ENCODE results near the gene GRID1.
"Not testable (repeated sequence)": the region's sequence is repeated elsewhere in the genome, so short reads cannot be mapped to it uniquely, and the experiment has no call there.

The GRID1 gene

GRCh38 chr10:86046845-86047460 lies 319.6 kb downstream of the GRID1 start:
- DNase-seq: no peak

- no peak for DNase-seq
Observed at GRCh38 chr10:86045896-86046295, 320.7 kb downstream of the GRID1 start.

- no peak for DNase-seq
Observed at GRCh38 chr10:86044029-86044428, 322.6 kb downstream of the GRID1 start.

DNA sequence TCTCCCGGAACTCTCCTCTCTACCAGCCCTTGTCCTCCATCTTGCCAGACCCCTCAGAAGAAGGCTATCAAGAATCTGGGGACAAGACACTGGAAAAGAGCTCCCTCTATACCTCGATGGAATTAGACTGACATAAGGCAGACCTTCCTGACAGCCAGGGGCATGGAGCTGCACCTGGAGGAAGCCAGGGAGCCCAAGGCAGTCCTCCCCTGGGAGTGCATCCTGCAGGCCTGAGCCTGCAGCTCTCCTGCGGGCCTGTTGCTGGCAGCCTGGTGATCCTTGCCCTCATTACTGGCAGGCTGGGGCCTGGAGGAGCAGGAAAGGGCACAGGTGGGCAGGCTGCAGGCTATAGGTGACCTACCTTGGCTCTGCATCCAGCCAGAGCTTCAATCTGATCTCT lies 323.4 kb downstream of the GRID1 start:
- no peak for DNase-seq

DNA sequence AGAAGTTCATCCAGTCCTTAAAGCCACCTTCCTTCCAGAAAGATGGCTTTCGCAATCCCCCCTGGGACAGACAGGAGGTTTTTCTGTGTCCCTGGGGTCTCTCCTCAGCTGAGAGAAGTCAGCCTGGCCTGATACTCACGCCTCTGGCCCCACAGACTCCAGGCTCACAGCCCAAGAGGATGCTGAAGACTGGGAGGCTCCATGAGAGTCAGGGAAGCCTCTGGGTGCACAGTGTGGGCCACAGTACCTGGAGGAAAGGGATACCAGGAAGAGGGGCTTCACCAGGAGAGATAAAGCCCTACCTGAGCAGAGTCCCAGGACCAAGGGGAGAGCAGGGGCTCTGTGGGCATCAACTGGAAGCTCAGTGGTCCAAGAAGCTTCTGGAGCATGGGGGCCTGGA lies 324.4 kb downstream of the GRID1 start:
- no peak for DNase-seq

- DNase-seq: no peak
Observed at GRCh38 chr10:86041116-86041515, 325.5 kb downstream of the GRID1 start.

- no peak for DNase-seq
Observed at GRCh38 chr10:86038371-86038770, 328.2 kb downstream of the GRID1 start.

DNA sequence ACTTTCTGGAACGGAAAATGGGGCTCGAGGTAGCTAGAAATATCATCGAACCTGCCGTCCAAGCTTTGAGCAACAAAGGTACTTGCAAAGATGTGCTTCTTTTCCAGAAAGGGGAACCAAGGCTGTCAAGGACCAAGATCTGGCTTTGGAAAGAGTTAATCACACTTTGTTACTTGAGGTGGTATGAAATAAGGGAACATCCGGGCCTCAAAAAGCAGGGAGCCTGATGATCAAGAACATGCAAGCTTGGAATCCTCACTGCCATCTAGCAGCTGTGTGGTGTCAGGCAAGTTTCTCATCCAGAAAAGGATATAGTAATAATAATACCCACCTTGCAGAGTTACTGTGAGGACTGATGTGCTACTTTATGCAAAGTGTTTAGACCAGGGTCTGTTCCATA lies 329.5 kb downstream of the GRID1 start:
- no peak for DNase-seq

- DNase-seq: no peak
Observed at GRCh38 chr10:86036544-86036831, 330.1 kb downstream of the GRID1 start.

DNA sequence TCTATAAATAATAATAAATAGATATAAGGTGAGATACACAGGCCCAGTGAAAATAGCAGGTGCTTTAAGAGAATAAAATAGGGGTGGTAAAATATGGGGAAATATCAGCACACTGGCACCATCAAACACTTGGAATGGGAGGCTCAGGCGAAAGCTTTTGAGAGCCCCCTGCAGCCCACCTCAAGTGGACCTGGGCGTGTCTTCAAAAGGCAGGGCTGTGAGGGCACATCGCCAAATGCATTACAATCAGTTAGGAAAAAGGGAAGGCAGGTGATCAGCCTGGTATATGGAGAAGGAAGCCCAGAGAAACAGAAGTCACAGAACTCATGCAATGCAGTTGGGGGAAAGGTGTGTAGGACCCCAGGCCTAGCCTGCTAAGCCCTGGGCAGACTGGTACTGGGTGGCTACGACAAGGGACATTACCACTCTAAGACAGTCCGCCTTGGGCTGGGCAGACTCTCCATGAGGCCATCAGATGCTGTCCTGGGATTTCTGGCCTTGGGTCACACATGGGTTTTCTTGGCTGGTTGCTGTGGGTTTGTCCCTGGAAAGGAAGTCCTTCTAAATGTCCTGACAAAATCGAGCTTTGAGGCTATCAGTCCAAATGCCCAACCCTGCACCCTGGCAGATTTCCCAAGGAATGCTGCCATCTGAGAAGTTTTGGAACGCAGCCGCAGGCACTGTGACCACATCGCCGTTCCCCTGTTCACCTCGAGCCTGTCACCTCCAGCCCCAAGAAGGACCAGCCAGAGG lies 330.6 kb downstream of the GRID1 start:
- no peak for DNase-seq

GRCh38 chr10:86034710-86035109 lies 331.9 kb downstream of the GRID1 start:
- no peak for DNase-seq

DNA sequence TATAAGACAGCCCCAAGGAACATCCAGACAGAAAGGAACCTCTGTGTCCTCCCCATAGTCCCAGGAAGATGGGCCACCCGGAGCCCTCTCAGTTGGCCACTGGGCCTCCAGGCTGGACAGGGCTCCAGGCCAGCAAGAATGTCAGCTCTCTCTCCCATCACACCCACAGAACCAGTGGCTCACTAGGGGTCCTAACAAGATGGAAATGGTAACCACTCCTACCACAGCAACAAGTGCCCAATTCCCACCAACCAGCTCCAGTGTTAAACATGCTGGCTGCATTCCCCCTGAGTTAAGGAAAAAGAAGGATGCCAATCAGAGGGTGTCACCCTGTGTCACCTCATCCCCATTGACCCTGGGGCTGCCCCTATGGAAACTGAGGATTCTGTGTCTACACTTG lies 333.0 kb downstream of the GRID1 start:
- DNase-seq: no peak

GRCh38 chr10:86032087-86032486 lies 334.5 kb downstream of the GRID1 start:
- not testable (repeated sequence) for DNase-seq

- DNase-seq: no peak
Observed at GRCh38 chr10:86030312-86030711, 336.3 kb downstream of the GRID1 start.

DNA sequence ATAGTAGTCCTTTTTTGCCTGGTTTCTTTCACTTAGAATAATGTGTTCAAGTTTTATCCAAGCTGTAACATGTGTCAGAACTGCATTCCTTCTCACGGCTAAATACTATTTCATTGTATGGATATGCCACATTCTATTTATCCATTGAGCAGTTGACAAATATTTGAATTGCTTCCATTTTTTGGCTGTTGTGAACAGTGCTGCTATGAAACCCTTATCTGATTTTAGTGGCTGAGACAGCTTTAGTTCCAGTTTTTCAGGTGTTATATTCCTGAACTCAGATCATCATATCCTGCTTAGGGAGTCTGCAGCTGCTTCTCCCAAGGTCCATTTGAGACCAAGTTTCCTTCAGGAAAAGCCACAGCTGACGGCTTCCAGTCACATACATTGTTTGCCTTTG lies 339.2 kb downstream of the GRID1 start:
- DNase-seq: no peak

GRCh38 chr10:86025509-86025908 lies 341.1 kb downstream of the GRID1 start:
- DNase-seq: no peak

DNA sequence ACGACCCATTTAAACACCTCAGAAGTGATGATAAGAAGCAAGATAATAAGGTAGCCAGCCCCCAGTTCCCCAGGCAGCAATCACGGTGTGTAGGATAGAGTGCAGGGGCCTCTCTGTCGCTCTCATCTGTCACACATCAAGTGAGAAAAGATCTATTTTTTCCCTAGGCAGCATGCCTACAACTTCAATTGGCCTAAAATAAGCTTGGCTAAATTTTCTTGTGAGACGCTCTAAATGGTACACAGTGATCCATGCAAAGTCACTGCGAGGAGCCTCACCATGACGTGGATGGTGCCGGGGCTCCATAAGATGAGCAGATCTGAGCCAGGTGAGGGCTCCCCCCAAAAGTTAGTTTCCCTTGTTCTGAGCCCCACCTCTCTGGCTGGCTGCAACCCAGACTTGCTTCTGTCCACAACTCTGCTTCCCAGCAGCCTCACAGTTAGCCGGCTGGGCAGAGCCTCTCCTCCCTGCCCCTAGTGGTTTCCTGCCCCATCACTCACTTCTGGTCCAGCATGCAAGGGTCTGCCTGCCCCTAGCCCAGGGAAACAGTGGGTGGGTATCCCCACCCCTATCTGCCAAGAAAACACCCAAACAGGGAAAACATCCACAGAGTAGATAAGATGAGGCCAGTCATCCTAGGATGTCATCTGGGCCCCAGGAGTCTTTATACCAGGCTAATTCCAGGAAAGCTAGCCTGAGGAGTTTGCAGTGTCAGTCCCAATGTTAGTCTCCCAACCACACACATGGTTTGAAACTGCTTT lies 342.1 kb downstream of the GRID1 start:
- no peak for DNase-seq

- no peak for DNase-seq
Observed at GRCh38 chr10:86023931-86024280, 342.7 kb downstream of the GRID1 start.

DNA sequence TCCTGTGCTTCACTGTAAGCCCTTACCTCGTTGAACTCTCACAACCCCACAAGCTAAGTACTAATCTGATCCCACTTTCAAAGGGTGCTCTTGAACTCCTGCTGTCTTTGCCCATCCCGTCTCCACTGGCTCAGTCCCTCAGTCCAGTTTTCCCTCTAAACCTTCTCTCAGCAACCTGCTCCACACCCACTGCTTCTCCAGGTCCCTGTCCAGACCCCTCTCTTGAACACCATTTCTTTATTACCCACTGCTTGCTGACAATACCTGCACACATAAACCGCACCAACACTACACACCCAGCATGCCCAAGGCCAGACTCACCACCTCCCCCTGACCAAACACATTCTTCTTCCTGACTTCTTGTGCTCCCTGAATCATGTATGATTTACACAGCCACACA lies 343.3 kb downstream of the GRID1 start:
- no peak for DNase-seq

DNA sequence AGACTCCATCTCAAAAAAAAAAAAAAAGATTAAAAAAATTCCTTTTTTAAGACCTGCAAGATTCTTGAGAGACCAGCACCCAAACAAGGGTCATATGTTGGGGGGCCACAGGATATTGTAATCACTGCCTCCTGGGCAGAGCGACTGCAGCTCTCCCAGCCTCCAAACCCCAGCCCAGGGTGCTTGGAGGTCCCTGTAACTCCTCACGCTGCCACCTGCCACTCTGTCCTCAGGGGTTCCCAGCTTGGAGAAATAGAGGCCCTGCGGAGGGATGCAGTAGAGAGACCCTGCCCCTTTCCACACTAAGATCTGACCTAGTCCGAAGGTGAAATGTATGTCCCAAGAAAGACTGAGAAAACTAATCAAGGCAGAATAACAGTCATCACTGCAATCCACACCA lies 343.7 kb downstream of the GRID1 start:
- DNase-seq: no peak

DNA sequence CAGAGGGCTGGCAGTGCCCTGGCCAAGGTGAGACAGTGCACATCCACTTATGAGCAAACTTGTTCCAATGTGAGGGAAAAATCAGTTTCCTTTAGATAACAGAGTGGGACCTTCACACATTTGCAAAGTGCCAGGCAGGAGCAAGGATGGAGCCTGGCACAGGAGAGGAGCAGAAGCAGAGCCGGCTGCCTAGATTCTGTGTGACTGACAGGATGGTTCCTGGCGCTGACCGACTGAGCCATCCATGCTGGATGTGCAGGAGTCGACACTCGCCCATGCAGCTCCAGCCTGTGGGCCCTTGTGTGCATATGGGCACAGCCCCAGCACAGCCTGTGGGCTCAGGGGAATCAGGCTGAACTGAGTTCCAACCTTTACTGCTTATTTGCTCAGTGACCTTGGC lies 346.5 kb downstream of the GRID1 start:
- DNase-seq: no peak

- DNase-seq: no peak
Observed at GRCh38 chr10:86019141-86019540, 347.5 kb downstream of the GRID1 start.

DNA sequence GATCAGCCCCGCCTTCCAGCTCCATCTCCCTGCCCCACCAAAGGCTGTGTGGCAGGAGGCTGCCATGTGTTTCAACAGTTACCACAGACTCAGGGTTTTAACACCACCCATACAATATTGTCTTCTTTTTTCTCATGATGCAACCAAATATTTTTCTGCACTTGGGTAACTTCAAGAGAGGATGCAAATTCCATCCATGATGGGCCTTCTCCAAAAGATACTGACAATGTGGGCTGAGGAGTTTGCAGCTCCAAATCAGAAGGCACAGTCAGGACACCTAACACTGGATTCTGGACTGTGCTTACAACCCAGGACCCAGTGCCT lies 347.9 kb downstream of the GRID1 start:
- DNase-seq: no peak

DNA sequence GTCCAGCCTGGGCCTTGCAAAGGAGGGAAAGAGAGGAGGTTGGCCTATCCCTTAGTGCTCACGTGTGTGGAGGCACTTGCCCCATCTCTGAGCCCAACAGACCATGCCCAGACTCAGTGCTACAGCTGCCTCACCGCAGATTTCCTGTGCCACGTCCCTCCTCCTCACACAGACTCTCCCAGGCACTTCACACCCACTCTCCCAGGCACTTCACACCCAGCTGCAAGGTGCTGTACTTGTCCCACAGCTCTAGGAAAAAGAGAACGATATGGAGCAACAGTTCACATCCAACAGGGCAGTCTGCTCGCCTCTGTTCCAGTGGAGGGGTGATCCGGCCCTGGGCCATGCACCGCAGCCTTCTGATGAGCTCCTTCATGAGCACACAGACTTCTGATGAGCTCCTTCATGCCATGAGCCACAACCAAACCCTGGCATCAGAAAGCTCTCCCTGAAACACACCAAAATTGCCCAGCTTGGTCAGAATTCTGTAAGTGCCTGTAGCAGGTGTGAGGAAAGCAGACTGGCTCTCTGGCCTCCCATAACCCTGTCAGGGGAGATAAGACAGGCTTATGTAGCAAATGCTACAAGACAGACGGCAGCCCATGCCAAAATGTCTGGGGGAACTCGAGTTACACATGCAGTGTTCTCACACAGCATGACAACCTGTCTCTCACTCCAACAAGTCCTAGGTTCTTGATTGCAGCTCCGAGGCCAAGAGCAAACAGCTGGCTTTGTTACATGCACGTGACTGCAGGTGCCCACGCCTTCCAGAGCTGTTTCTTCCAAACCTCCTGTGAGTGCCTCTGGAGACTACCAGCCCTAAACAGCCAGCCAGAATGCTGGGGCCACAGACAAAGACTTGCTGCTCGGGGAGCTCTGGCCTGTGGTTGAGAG lies 348.5 kb downstream of the GRID1 start:
- DNase-seq: no peak
